ENCODE results near the gene OSCAR. TPM values are rescaled to one million over a fixed set of nuclear protein-coding genes. Genes with fewer than 3 reads are reported as not detected.
A peak's percentile ranks its signal among the peaks of the same experiment; 100 is the strongest.
"Not testable (repeated sequence)": the region's sequence is repeated elsewhere in the genome, so short reads cannot be mapped to it uniquely, and the experiment has no call there.

The OSCAR gene
- total RNA-seq, 3 donors from 2014 or later: 0.11 TPM; not detected in 2

GRCh38 chr19:54107876-54108490, 7.4 kb upstream of the OSCAR start:
- H3K9me3 Mint-ChIP-seq: no peaks in the 10 kb centered on the region
- DNase-seq: no peak
- ATAC-seq: no peak
- no peak overlapping the region for H3K4me3 Mint-ChIP-seq
- peaks cover 13% of the 10 kb centered on the region for H3K4me1 Mint-ChIP-seq (ENCODE audit: low read depth)
- H3K36me3 Mint-ChIP-seq (ENCODE audit: insufficient read depth): peaks cover 10% of the 10 kb centered on the region
- no peaks in the 10 kb centered on the region for H3K27me3 Mint-ChIP-seq (ENCODE audit: low read depth)

- DNase-seq (no peak), ATAC-seq (no peak)
- H3K36me3 Mint-ChIP-seq (ENCODE audit: insufficient read depth): peaks cover 10% of the 10 kb centered on the region
- H3K27me3 Mint-ChIP-seq (ENCODE audit: low read depth): no peaks in the 10 kb centered on the region
- H3K4me1 Mint-ChIP-seq (ENCODE audit: low read depth): peaks cover 19% of the 10 kb centered on the region
- no peak overlapping the region for H3K4me3 Mint-ChIP-seq
- H3K9me3 Mint-ChIP-seq: no peaks in the 10 kb centered on the region
These were observed 6.1 kb upstream of the OSCAR start for GRCh38 chr19:54106716-54107115.

DNA sequence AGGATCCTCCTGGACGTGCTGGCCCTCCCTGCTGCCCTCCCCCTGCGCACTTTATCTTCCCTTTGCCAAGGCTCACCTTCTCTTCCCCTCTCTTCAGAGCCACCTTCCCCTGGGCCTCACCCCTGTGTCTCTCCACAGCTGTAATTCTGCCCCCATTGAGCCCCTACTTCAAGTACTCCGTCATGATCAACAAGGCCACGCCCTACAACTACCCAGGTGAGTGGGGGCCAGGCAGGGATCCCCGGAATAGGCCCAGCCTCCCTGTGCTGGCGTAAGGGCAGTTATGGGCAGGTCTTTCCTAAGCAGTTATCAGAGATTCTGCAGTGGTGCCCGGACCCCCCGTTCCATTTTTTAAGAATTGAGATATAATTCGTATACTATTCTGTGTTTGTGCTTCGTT, 5.2 kb upstream of the OSCAR start:
- Mint-ChIP-seq H3K27me3 (ENCODE audit: low read depth) (no peaks in the 10 kb centered on the region), H3K4me1 (ENCODE audit: low read depth) (peaks cover 17% of the 10 kb centered on the region), H3K4me3 (peak overlapping the region; percentile 40), H3K36me3 (ENCODE audit: insufficient read depth) (peaks cover 8% of the 10 kb centered on the region), H3K9me3 (no peaks in the 10 kb centered on the region)
- no peak for DNase-seq
- ATAC-seq: no peak

GRCh38 chr19:54104998-54105715, 4.6 kb upstream of the OSCAR start:
- peaks cover 15% of the 10 kb centered on the region for H3K4me1 Mint-ChIP-seq (ENCODE audit: low read depth)
- ATAC-seq (no peak), DNase-seq (no peak)
- peaks cover 5% of the 10 kb centered on the region for H3K36me3 Mint-ChIP-seq (ENCODE audit: insufficient read depth)
- H3K27me3 Mint-ChIP-seq (ENCODE audit: low read depth): no peaks in the 10 kb centered on the region
- H3K9me3 Mint-ChIP-seq: no peaks in the 10 kb centered on the region
- no peak overlapping the region for H3K4me3 Mint-ChIP-seq

DNA sequence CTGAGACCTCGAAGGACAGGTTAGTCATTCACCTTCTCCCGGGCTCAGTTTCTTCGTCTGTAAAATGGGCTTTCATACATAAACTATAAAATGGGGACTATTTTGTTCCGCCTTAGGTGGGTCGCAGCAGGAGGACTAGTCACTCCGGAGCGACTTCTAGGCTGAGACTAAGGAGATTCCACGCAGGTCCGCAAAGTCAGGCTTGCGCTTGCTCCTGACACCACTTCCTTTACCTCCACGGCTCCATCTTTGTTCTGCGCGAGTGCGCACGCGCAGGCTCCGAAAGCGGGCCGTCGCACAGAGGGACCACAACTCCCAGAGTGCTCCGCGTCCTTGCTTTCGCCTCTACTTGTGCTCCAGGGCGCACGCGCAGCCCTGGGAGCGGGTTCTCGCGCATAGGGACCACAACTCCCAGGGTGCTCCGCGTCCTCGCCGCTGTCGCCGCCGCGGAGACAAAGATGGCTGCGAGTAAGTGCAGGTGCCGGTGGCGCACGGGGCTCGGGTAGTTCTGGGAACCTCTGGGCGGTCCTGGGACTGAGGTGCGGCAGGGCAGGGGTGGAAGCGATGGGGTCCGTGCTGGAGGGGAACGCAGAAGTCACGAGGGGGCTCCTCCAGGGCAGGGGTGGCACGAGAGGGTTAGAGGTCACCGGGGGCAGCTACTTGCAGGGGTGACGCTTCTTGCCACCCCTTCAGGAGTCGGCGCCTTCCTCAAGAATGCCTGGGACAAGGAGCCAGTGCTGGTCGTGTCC, 2.0 kb upstream of the OSCAR start, which contains the start of gene NDUFA3:
Gene NDUFA3, plus strand, starts transcription at position 435 of the 749 bp plus-strand sequence. Its CDS starts 24 bp downstream, at position 459.
- peak; percentile 98 to 99 for ATAC-seq
- H3K4me1 Mint-ChIP-seq (ENCODE audit: low read depth): peaks cover 15% of the 10 kb centered on the region

DNA sequence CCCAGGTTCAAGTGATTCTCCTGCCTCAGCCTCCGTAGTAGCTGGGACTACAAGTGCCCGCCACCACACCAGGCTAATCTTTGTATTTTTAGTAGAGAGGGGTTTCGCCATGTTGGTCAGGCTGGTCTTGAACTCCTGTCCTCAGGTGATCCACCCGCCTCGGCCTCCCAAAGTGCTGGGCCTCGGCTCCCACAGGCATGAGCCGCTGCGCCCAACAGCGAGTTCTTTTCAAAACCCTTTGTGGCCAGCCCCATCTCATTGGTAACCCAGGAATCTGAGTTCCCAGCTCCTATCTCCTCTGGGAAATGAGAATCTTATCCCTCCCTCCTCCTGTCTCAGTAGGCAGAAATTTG, 724 bp downstream of the OSCAR start:
- H3K27me3 Mint-ChIP-seq (ENCODE audit: low read depth); H3K36me3 Mint-ChIP-seq (ENCODE audit: insufficient read depth); ATAC-seq; H3K9me3 Mint-ChIP-seq; DNase-seq; H3K4me3 Mint-ChIP-seq: not testable (repeated sequence)
- peaks cover 21% of the 10 kb centered on the region for H3K4me1 Mint-ChIP-seq (ENCODE audit: low read depth)

More for the DNA sequence above, 2.0 kb upstream of the OSCAR start, which contains the start of gene NDUFA3:
- Mint-ChIP-seq H3K9me3 (no peaks in the 10 kb centered on the region), H3K27me3 (ENCODE audit: low read depth) (no peaks in the 10 kb centered on the region), H3K4me3 (peak within 1 kb of the TSS; percentile 98), H3K36me3 (ENCODE audit: insufficient read depth) (peaks cover 5% of the 10 kb centered on the region)
- DNase-seq: peak; percentile 94

- Mint-ChIP-seq H3K4me3 (no peak overlapping the region), H3K9me3 (no peaks in the 10 kb centered on the region), H3K4me1 (ENCODE audit: low read depth) (peaks cover 19% of the 10 kb centered on the region), H3K36me3 (ENCODE audit: insufficient read depth) (no peaks in the 10 kb centered on the region), H3K27me3 (ENCODE audit: low read depth) (peaks cover 6% of the 10 kb centered on the region)
- no peak for ATAC-seq
- DNase-seq: no peak
These were observed 1.3 kb downstream of the OSCAR start for GRCh38 chr19:54099190-54099902.

GRCh38 chr19:54096617-54097106, 3.9 kb downstream of the OSCAR start:
- Mint-ChIP-seq H3K27me3 (ENCODE audit: low read depth) (peaks cover 19% of the 10 kb centered on the region), H3K4me3 (peak overlapping the region; percentile 43), H3K36me3 (ENCODE audit: insufficient read depth) (no peaks in the 10 kb centered on the region), H3K9me3 (no peaks in the 10 kb centered on the region), H3K4me1 (ENCODE audit: low read depth) (peaks cover 8% of the 10 kb centered on the region)
- ATAC-seq: peak; percentile 44 to 66
- DNase-seq: no peak

- ATAC-seq (peak; percentile 89 to 91), DNase-seq (peak; percentile 40)
- not testable (repeated sequence) for H3K36me3 Mint-ChIP-seq (ENCODE audit: insufficient read depth); H3K4me1 Mint-ChIP-seq (ENCODE audit: low read depth); H3K9me3 Mint-ChIP-seq
- H3K4me3 Mint-ChIP-seq: peak overlapping the region; percentile 66
- peaks cover 23% of the 10 kb centered on the region for H3K27me3 Mint-ChIP-seq (ENCODE audit: low read depth)
These were observed 4.6 kb downstream of the OSCAR start for GRCh38 chr19:54095859-54096616.

- Mint-ChIP-seq H3K36me3 (ENCODE audit: insufficient read depth) (no peaks in the 10 kb centered on the region), H3K27me3 (ENCODE audit: low read depth) (peaks cover 27% of the 10 kb centered on the region), H3K4me1 (ENCODE audit: low read depth) (peaks cover 8% of the 10 kb centered on the region), H3K4me3 (no peak overlapping the region), H3K9me3 (no peaks in the 10 kb centered on the region)
- ATAC-seq: no peak
- DNase-seq: no peak
These were observed 5.3 kb downstream of the OSCAR start for GRCh38 chr19:54095136-54095858.

DNA sequence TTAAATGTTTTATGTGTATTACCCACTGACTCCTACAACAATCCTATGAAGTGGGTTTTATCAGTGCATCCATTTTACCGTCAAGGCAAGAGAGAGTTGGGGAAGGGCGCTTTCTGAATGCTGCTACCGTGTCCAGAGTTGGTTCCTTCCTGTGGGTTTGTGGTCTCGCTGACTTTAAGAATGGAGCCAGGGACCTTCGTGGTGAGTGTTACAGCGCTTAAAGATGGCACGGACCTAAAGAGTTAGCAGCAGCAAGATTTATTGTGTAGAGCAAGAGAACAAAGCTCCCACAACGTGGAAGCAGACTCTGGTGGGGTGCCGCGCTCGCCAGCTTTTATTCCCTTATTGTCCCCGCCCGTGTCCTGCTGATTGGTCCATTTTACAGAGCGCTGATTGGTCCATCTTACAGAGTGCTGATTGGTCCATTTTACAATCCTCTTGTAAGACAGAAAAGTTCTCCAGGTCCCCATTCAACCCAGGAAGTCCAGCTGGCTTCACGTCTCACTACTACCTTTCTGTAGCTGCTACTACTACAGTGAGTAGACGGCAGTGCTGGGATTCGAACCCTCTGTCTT, 6.1 kb downstream of the OSCAR start:
- DNase-seq: no peak
- Mint-ChIP-seq H3K27me3 (ENCODE audit: low read depth) (peaks cover 27% of the 10 kb centered on the region), H3K9me3 (no peaks in the 10 kb centered on the region), H3K36me3 (ENCODE audit: insufficient read depth) (no peaks in the 10 kb centered on the region), H3K4me1 (ENCODE audit: low read depth) (peaks cover 8% of the 10 kb centered on the region), H3K4me3 (no peak overlapping the region)
- ATAC-seq: no peak

DNA sequence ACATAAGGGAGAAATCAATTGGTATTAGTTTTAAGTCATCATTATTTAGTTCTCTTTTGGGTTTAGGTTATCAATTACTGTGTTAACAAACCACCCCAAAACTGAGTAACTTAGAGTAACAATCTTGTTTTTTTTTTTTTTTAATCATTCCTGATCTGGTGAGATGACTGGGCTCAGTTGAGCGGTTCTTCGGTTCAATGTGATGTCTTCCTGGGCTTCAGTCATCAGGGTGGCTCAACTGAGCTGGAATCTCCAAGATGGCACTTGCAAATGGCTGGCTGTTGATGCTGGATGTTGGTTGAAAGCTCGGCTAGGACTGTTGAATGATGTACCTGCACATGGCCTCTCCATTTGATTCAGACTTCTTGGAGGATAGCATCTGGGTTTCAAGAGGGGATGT, 16.2 kb downstream of the OSCAR start:
- DNase-seq (no peak), ATAC-seq (no peak)
- Mint-ChIP-seq H3K27me3 (ENCODE audit: low read depth) (peaks cover 2% of the 10 kb centered on the region), H3K4me3 (no peak overlapping the region), H3K9me3 (peaks cover 12% of the 10 kb centered on the region), H3K4me1 (ENCODE audit: low read depth) (no peaks in the 10 kb centered on the region), H3K36me3 (ENCODE audit: insufficient read depth) (no peaks in the 10 kb centered on the region)

DNA sequence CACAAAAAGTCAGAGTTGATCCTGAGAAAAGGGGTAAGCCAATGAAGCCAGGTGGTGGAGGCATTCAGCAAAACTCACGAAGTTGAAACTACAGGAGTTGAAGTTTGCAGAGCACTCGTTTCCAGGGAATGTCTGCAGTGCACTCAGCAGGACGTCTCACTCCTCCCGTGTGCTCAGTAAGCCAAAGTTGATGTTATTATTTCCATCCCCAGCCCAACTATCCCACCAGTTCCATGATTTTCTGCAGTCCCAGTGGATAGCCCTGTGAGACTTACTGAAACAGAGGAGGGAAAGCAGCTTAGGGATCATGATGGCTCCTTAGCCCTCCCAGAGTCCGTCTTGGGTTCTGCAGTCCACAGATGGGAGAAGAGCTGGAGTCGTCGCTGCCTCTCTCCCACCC, 19.6 kb downstream of the OSCAR start, which contains the start of gene TARM1:
Gene TARM1, minus strand, starts transcription at position 334 of the 400 bp plus-strand sequence. Its CDS starts 25 bp downstream, at position 309.
- Mint-ChIP-seq H3K36me3 (ENCODE audit: insufficient read depth) (no peaks in the 10 kb centered on the region), H3K9me3 (peaks cover 12% of the 10 kb centered on the region)
- DNase-seq: no peak

More for the DNA sequence above, 19.6 kb downstream of the OSCAR start, which contains the start of gene TARM1:
- Mint-ChIP-seq H3K27me3 (ENCODE audit: low read depth) (peaks cover 2% of the 10 kb centered on the region), H3K4me1 (ENCODE audit: low read depth) (no peaks in the 10 kb centered on the region), H3K4me3 (no peak within 1 kb of the TSS)
- ATAC-seq: no peak

Measured in activated T-cell treated with anti-CD3 and anti-CD28 coated beads, Interleukin-2, amount 50 U/mL, for 4 hours (primary cell).